HepG2 (cell line): ENCODE measurements around the gene FXYD4. TPM values are rescaled to one million over a fixed set of nuclear protein-coding genes. Genes with fewer than 3 reads are reported as not detected.

Experiments used
- BCL3 ChIP-seq: sonication (generic); formaldehyde crosslinking; IDR thresholded peaks from 2 replicates; pipeline ENCODE4 v1.5.1; 2020; ENCODE audit warnings: mild to moderate bottlenecking, missing genetic modification reagents, moderate library complexity
- MATR3 ChIP-seq: sonication (generic); formaldehyde crosslinking; IDR thresholded peaks from 2 replicates; pipeline ENCODE4 v1.4.0; 2020; ENCODE audit warnings: missing genetic modification reagents
- MLLT10 ChIP-seq: sonication (generic); formaldehyde crosslinking; IDR thresholded peaks from 2 replicates; pipeline ENCODE4 v1.4.0; 2020; ENCODE audit warnings: missing genetic modification reagents
- MTA3 ChIP-seq: sonication (generic); formaldehyde crosslinking; IDR thresholded peaks from 2 replicates; pipeline ENCODE4 v1.4.0; 2020; ENCODE audit warnings: missing genetic modification reagents
- MXD3 ChIP-seq: IDR thresholded peaks from 2 replicates; pipeline ENCODE4 v1.6.1; 2016; ENCODE audit warnings: mild to moderate bottlenecking, missing biosample characterization, missing genetic modification reagents
- PHF5A ChIP-seq: IDR thresholded peaks from one replicate; pipeline ENCODE4 v1.6.1; 2018; ENCODE audit warnings: low read depth, missing genetic modification reagents; ENCODE audit not compliant: unreplicated experiment
- RBAK ChIP-seq: sonication (generic); formaldehyde crosslinking; IDR thresholded peaks from 2 replicates; pipeline ENCODE4 v1.5.1; 2020; ENCODE audit warnings: mild to moderate bottlenecking, missing genetic modification reagents
- RNF2 ChIP-seq: fragments of 450-650 bp; conservative IDR thresholded peaks from 2 replicates; pipeline ENCODE4 v1.6.1; 2016; ENCODE audit warnings: low read depth
- SMAD9 ChIP-seq: sonication (generic); formaldehyde crosslinking; IDR thresholded peaks from 2 replicates; pipeline ENCODE4 v1.5.1; 2020; ENCODE audit warnings: mild to moderate bottlenecking, missing genetic modification reagents
- ZBTB26 ChIP-seq: IDR thresholded peaks from 2 replicates; pipeline ENCODE4 v1.6.1; 2016; ENCODE audit warnings: missing compliant biosample characterization, missing genetic modification reagents, borderline replicate concordance
- ZFP90 ChIP-seq: sonication (generic); formaldehyde crosslinking; IDR thresholded peaks from 2 replicates; pipeline ENCODE4 v1.8.0; 2022; ENCODE audit warnings: missing genetic modification reagents, mild to moderate bottlenecking, inconsistent platforms, borderline replicate concordance
- ZMYM4 ChIP-seq: sonication (generic); formaldehyde crosslinking; IDR thresholded peaks from 2 replicates; pipeline ENCODE4 v1.8.1; 2023; ENCODE audit warnings: mild to moderate bottlenecking, missing genetic modification reagents
- ZNF138 ChIP-seq: sonication (generic); formaldehyde crosslinking; IDR thresholded peaks from 2 replicates; pipeline ENCODE4 v1.5.0; 2020; ENCODE audit warnings: mild to moderate bottlenecking, low read depth, missing genetic modification reagents
- ZNF18 ChIP-seq: sonication (generic); formaldehyde crosslinking; IDR thresholded peaks from 2 replicates; pipeline ENCODE4 v1.8.0; 2022; ENCODE audit warnings: mild to moderate bottlenecking, missing genetic modification reagents; ENCODE audit not compliant: insufficient replicate concordance
- ZNF280B ChIP-seq: sonication (generic); formaldehyde crosslinking; IDR thresholded peaks from 2 replicates; pipeline ENCODE4 v1.5.0; 2020; ENCODE audit warnings: missing genetic modification reagents, mild to moderate bottlenecking, borderline replicate concordance
- ZNF317 ChIP-seq: sonication (generic); formaldehyde crosslinking; IDR thresholded peaks from 2 replicates; pipeline ENCODE4 v1.5.0; 2020; ENCODE audit warnings: mild to moderate bottlenecking, missing genetic modification reagents
- ZNF414 ChIP-seq: sonication (generic); formaldehyde crosslinking; IDR thresholded peaks from 2 replicates; pipeline ENCODE4 v1.5.0; 2020; ENCODE audit warnings: missing genetic modification reagents
- ZNF543 ChIP-seq: sonication (generic); formaldehyde crosslinking; IDR thresholded peaks from 2 replicates; pipeline ENCODE4 v1.4.0; 2020; ENCODE audit warnings: mild to moderate bottlenecking, missing genetic modification reagents
- ZNF576 ChIP-seq: sonication (generic); formaldehyde crosslinking; IDR thresholded peaks from 2 replicates; pipeline ENCODE4 v1.4.0; 2020; ENCODE audit warnings: mild to moderate bottlenecking, missing genetic modification reagents
- ZNF7 ChIP-seq: IDR thresholded peaks from 2 replicates; pipeline ENCODE4 v1.6.1; 2016; ENCODE audit warnings: missing biosample characterization, missing genetic modification reagents
- ZNF766 ChIP-seq: sonication (generic); formaldehyde crosslinking; IDR thresholded peaks from 2 replicates; pipeline ENCODE4 v1.5.0; 2020; ENCODE audit warnings: missing genetic modification reagents, borderline replicate concordance
- ZSCAN12 ChIP-seq: sonication (generic); formaldehyde crosslinking; IDR thresholded peaks from 2 replicates; pipeline ENCODE4 v1.9.0; 2021; ENCODE audit warnings: mild to moderate bottlenecking, missing genetic modification reagents
- ZSCAN22 ChIP-seq: sonication (generic); formaldehyde crosslinking; IDR thresholded peaks from 2 replicates; pipeline ENCODE4 v1.4.0; 2020; ENCODE audit warnings: mild to moderate bottlenecking, missing genetic modification reagents
- polyA plus RNA-seq, 8 experiments: library from polyadenylated mRNA; depleted of rRNA in 3 of 8; stranded (reverse) in 7 of 8; unstranded in 1 of 8; fragments of >200 nt; fragmentation: Illumina TruSeq in 4 of 8; extraction: Trizol in 4 of 8; gene quantifications; 2 replicates each; pipeline versions ENCODE4 v1.2.1 to v1.2.3, GENCODE V29; 2011 to 2016; ENCODE audit warnings: low read depth in 4 of 8, missing spikeins in 1 of 8, mixed read lengths in 1 of 8; ENCODE audit not compliant: insufficient read depth in 1 of 8
- total RNA-seq, 5 experiments: library from RNA; depleted of rRNA; stranded (reverse); fragments of >200 nt; fragmentation: Illumina TruSeq; extraction: Trizol; gene quantifications; 2 replicates each; pipeline ENCODE4 v1.2.3, GENCODE V29; 2016; ENCODE audit warnings: low read depth in 1 of 5

The FXYD4 gene
- total and polyA plus RNA-seq, 2 of the 13 experiments (the other 11 are each of a cell fraction or from before 2014, with no cell fraction given) = not detected

- peak; percentile 95 for TF ChIP-seq ZNF18 (CRISPR knock-in tag)
- TF ChIP-seq PHF5A (CRISPR knock-in tag) = no peak
- 0 out of 2 replicates have a peak, but pooled peaks have one; percentile 22 for TF ChIP-seq ZNF280B (CRISPR knock-in tag)
- peak; percentile 69; the same call in 1 of the 2 replicates for TF ChIP-seq ZNF138 (CRISPR knock-in tag)
- TF ChIP-seq MTA3 (CRISPR knock-in tag) = no peak
- TF ChIP-seq RNF2 = peak; percentile 99
- TF ChIP-seq BCL3 (CRISPR knock-in tag) = no peak; the same call in 1 of the 2 replicates
- no peak for TF ChIP-seq SMAD9 (CRISPR knock-in tag)
- 0 out of 2 replicates have a peak, but pooled peaks have one; percentile 48 for TF ChIP-seq ZNF414 (CRISPR knock-in tag)
- TF ChIP-seq MATR3 = no peak
- no peak for TF ChIP-seq ZNF576 (CRISPR knock-in tag)
- TF ChIP-seq ZBTB26 (CRISPR knock-in tag) = 0 out of 2 replicates have a peak, but pooled peaks have one; percentile 63
- TF ChIP-seq RBAK (CRISPR knock-in tag) = no peak
- TF ChIP-seq ZNF317 (CRISPR knock-in tag) = no peak
- peak; percentile 84 for TF ChIP-seq MXD3
- TF ChIP-seq MLLT10 = no peak
- TF ChIP-seq ZSCAN22 (CRISPR knock-in tag) = 0 out of 2 replicates have a peak, but pooled peaks have one; percentile 48
- peak; percentile 93 for TF ChIP-seq ZSCAN12 (CRISPR knock-in tag)
- peak; percentile 82; the same call in 1 of the 2 replicates for TF ChIP-seq ZNF766 (CRISPR knock-in tag)
- TF ChIP-seq ZNF7 (CRISPR knock-in tag) = no peak
- TF ChIP-seq ZFP90 (CRISPR knock-in tag) = peak; percentile 76; the same call in 1 of the 2 replicates
- peak; percentile 69 for TF ChIP-seq ZNF543
- peak; percentile 72 for TF ChIP-seq ZMYM4
Observed at GRCh38 chr10:43408710-43409384, 37.4 kb downstream of the FXYD4 start, which contains the start of gene HNRNPF (continued).
